ENCODE results near the gene TPRX1.
"Not testable (repeated sequence)": the region's sequence is repeated elsewhere in the genome, so short reads cannot be mapped to it uniquely, and the experiment has no call there.

TPRX1 gene

DNA sequence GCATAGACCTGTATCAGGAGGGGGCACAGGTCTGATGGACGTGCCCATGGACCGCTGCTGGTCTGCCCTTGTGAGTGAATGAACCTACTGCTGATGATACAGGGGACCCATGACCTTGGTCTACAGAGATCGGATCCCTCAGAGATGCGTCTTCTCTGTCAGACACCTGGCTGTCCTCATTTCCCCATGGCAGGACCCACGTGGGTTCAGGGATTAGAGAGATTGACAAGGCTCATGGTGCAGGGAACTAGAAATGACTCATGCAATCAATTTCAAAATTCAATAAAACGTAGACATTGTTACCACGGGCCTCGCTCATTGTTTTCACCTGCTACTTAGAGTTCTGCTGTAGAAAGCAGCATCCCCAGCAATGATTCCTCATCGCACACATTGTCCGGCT lies 962 bp upstream of the TPRX1 start:
- no peak overlapping the region for H3K4me3 ChIP-seq (ENCODE audit: low read length)
- H4K20me1 ChIP-seq (ENCODE audit: insufficient read depth, low read length), result no peaks in the 10 kb centered on the region
- H3K27ac ChIP-seq (ENCODE audit: low read length), result no peak overlapping the region
- no peak overlapping the region for H3K4me2 ChIP-seq (ENCODE audit: low read depth, low read length)
- no peaks in the 10 kb centered on the region for H3K79me2 ChIP-seq (ENCODE audit: low read length)
- TF ChIP-seq EZH2 (optimal IDR thresholded peaks at IDR 0.05; ENCODE audit: low read depth, low read length), result no peak
- TF ChIP-seq EZH2phosphoT487 (IDR thresholded peaks at IDR 0.05; ENCODE audit: low read length), result no peak
- TF ChIP-seq, protein P1, sequence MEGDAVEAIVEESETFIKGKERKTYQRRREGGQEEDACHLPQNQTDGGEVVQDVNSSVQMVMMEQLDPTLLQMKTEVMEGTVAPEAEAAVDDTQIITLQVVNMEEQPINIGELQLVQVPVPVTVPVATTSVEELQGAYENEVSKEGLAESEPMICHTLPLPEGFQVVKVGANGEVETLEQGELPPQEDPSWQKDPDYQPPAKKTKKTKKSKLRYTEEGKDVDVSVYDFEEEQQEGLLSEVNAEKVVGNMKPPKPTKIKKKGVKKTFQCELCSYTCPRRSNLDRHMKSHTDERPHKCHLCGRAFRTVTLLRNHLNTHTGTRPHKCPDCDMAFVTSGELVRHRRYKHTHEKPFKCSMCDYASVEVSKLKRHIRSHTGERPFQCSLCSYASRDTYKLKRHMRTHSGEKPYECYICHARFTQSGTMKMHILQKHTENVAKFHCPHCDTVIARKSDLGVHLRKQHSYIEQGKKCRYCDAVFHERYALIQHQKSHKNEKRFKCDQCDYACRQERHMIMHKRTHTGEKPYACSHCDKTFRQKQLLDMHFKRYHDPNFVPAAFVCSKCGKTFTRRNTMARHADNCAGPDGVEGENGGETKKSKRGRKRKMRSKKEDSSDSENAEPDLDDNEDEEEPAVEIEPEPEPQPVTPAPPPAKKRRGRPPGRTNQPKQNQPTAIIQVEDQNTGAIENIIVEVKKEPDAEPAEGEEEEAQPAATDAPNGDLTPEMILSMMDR (IDR thresholded peaks at IDR 0.05; ENCODE audit: low read length), result no peak
- H3F3A ChIP-seq (ENCODE audit: insufficient read depth, low read length), result no peaks in the 10 kb centered on the region
- no peaks in the 10 kb centered on the region for H3K9me2 ChIP-seq (replicated peaks; ENCODE audit: insufficient read depth, low read length)
- no peak overlapping the region for H3K9ac ChIP-seq (ENCODE audit: low read length)
- H3K4me1 ChIP-seq (ENCODE audit: low read length), result no peaks in the 10 kb centered on the region
- peaks cover 47% of the 10 kb centered on the region for H3K27me3 ChIP-seq (replicated peaks; ENCODE audit: insufficient read depth, low read length)
- no peak for DNase-seq
- no peaks in the 10 kb centered on the region for H3K36me3 ChIP-seq (replicated peaks; ENCODE audit: insufficient read depth, low read length)
- no peak overlapping the region for H2AFZ ChIP-seq (ENCODE audit: low read length)
- no peaks in the 10 kb centered on the region for H3K9me3 ChIP-seq (replicated peaks; ENCODE audit: insufficient read depth, low read length)

DNA sequence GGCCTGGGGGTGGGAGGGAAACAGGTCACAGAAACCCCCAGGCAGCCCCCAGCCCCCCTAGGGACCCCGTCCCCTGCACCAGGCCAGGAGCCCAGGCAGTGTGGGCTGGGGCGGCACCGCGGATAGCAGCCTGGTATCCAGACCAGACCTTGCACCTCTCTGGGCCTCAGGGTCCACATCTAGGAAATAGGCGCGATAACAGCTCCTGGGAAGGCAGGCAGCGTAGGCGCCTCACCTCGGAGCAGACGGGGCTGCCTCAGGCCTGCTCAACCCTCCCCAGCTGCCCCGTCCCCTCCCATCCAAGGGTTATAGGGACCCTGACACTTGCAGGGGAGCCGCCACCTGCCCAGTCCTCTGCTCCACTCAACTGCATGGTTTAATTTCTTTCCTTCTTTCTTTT lies 680 bp downstream of the TPRX1 start:
- H3K4me1 ChIP-seq (ENCODE audit: low read length); H3K27ac ChIP-seq (ENCODE audit: low read length); DNase-seq; H3K4me3 ChIP-seq (ENCODE audit: low read length); H3K9ac ChIP-seq (ENCODE audit: low read length); H3K9me2 ChIP-seq (replicated peaks; ENCODE audit: insufficient read depth, low read length); H3K9me3 ChIP-seq (replicated peaks; ENCODE audit: insufficient read depth, low read length); H4K20me1 ChIP-seq (ENCODE audit: insufficient read depth, low read length); H3K4me2 ChIP-seq (ENCODE audit: low read depth, low read length); H2AFZ ChIP-seq (ENCODE audit: low read length); H3K36me3 ChIP-seq (replicated peaks; ENCODE audit: insufficient read depth, low read length); H3F3A ChIP-seq (ENCODE audit: insufficient read depth, low read length); H3K79me2 ChIP-seq (ENCODE audit: low read length): not testable (repeated sequence)
- H3K27me3 ChIP-seq (replicated peaks; ENCODE audit: insufficient read depth, low read length), result peaks cover 43% of the 10 kb centered on the region

DNA sequence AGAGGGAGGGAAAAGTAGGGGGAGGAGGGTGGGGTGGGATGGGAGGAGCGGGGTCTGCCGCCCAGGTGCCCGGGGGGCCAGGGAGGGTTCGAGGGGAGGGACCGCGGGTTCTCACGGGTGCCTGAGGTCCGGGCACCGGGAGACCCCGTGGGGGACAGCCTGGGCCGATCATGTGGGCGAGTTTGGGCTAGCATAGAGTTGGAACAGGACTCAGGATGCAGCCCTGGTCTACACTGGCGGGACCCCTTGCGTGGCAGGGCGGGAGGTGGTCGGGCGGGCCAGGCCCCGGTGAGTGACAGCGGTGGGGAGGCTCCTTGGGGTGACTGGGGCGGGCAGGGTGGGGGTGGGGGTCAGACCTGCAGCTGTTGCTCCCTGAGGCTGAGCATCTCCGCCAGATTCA lies 1.2 kb downstream of the TPRX1 start:
- H3K4me3 ChIP-seq (ENCODE audit: low read length); H3K9me3 ChIP-seq (replicated peaks; ENCODE audit: insufficient read depth, low read length); H3K4me1 ChIP-seq (ENCODE audit: low read length); H3K36me3 ChIP-seq (replicated peaks; ENCODE audit: insufficient read depth, low read length); H3K79me2 ChIP-seq (ENCODE audit: low read length); DNase-seq; H3K4me2 ChIP-seq (ENCODE audit: low read depth, low read length); H3K9me2 ChIP-seq (replicated peaks; ENCODE audit: insufficient read depth, low read length); H3F3A ChIP-seq (ENCODE audit: insufficient read depth, low read length); H3K9ac ChIP-seq (ENCODE audit: low read length); H4K20me1 ChIP-seq (ENCODE audit: insufficient read depth, low read length); H2AFZ ChIP-seq (ENCODE audit: low read length); H3K27ac ChIP-seq (ENCODE audit: low read length): not testable (repeated sequence)
- peaks cover 46% of the 10 kb centered on the region for H3K27me3 ChIP-seq (replicated peaks; ENCODE audit: insufficient read depth, low read length)

DNA sequence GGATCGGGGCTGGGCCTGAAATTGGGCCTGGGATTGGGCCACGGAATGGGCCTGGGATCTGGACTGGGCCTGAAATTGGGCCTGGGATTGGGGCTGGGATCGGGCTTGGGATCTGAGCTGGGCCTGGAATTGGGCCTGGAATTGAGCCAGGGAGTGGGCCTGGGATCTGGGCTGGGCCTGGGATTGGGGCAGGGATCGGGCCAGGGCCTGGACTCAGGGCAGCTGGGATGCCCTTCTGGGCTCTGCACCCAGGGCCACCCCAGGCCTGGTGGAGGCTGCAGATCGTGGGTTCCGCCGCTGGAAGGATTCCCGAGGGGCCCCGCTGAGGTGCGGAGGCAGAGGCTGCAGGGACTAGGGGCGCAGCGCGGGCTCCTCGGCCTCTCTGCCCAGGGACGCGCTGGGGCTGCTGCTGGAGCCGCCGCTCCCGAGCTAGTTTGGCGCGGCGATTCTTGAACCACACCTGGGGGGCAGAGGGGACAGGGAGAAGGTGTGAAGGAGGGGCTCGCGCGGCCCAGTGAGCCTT lies 1.8 kb downstream of the TPRX1 start:
- Histone ChIP-seq H3K79me2 (ENCODE audit: low read length) (no peaks in the 10 kb centered on the region), H3K9me2 (replicated peaks; ENCODE audit: insufficient read depth, low read length) (no peaks in the 10 kb centered on the region), H3K36me3 (replicated peaks; ENCODE audit: insufficient read depth, low read length) (no peaks in the 10 kb centered on the region), H4K20me1 (ENCODE audit: insufficient read depth, low read length) (no peaks in the 10 kb centered on the region), H3K27ac (ENCODE audit: low read length) (no peak overlapping the region), H3K9ac (ENCODE audit: low read length) (no peak overlapping the region), H3F3A (ENCODE audit: insufficient read depth, low read length) (no peaks in the 10 kb centered on the region), H3K4me3 (ENCODE audit: low read length) (no peak overlapping the region), H2AFZ (ENCODE audit: low read length) (no peak overlapping the region), H3K27me3 (replicated peaks; ENCODE audit: insufficient read depth, low read length) (peaks cover 47% of the 10 kb centered on the region), H3K9me3 (replicated peaks; ENCODE audit: insufficient read depth, low read length) (no peaks in the 10 kb centered on the region), H3K4me1 (ENCODE audit: low read length) (no peaks in the 10 kb centered on the region), H3K4me2 (ENCODE audit: low read depth, low read length) (no peak overlapping the region)
- no peak for TF ChIP-seq EZH2 (optimal IDR thresholded peaks at IDR 0.05; ENCODE audit: low read depth, low read length)
- TF ChIP-seq, protein P1 (IDR thresholded peaks at IDR 0.05; ENCODE audit: low read length), result no peak
- TF ChIP-seq EZH2phosphoT487 (IDR thresholded peaks at IDR 0.05; ENCODE audit: low read length), result no peak
- no peak for DNase-seq

Measured in MM.1S (cell line).